HPDE6-E6E7 (cell line): ENCODE measurements around the gene CDCA3.
"Not testable (repeated sequence)": the region's sequence is repeated elsewhere in the genome, so short reads cannot be mapped to it uniquely, and the experiment has no call there.

ENCODE experiments used
- DNase-seq: peaks from one replicate; pipeline ENCODE4 v3.0.0; 2011; ENCODE audit warnings: missing footprints; ENCODE audit errors: extremely low spot score

Gene CDCA3

DNA sequence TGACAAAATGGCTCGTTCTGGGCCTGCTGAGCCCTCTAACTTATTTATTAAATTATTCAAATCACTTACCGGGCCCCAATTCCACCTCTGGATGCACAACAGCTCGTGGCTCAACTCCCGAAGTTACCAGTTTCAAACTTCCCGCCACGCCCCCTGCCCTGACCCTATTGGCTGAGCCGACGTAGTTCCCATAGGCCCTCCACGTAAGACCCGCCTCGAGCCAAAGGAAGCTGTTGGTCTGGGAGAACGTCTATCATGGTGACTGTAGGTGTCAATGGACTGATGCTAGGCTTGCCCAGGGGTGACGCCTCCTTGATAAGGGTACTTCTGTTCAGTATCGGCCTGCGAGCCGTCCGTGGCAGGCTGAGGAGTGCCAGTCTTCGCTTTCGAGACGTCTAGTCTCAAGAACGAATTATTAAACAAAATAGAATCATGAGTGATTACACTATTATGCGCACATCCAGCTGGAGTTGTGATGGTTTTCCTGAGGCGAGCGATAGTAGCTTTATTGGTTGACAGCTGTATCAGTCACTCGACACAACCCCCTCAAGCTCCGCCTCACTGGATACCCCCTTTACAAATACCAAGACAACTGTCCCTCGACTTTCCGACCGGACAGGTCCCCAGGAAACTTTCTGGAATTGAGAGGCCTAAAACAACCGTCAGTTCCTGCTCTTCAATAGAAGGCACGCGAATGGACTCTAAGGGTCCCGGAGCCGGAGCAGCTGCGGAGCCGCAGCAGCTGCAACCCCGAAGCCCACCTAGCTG, at the start of gene CDCA3:
TSS of gene CDCA3 (minus strand) at position 134 of the 768 bp plus-strand sequence. CDS start 334 bp downstream, outside the sequence.
- DNase-seq, result peak; percentile 100

DNA sequence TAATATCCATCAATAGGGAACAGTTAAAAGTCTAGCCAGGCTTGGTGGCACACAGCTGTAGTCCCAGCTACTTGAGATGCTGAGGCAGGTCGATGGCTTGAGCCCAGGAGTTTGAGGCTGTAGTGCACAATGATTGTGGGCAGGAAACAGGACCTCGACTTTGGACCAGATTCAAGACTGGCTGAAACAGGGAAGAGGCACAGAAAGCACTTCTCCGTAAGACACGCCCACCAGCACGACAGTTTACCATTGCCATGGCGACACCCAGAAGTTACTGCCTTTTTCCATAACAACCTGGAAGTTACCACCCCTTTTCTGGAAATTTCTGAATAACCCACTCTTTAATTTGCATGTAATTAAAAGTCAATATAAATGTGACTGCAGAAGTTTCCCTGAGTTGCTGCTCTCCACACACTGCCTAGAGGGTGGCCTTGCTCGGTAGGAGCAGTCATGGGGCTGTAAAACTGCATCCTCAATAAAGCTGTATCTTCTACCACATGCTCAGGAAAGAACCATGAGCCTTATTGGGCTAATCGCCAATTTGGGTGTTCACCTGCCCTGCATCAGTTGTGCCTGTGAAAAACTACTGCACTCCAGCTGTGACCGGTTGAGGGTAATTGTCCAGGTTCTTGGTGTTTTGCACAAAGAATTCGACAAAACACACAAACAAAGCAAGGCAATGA, 48.9 kb upstream of the CDCA3 start:
- DNase-seq, result no peak

DNA sequence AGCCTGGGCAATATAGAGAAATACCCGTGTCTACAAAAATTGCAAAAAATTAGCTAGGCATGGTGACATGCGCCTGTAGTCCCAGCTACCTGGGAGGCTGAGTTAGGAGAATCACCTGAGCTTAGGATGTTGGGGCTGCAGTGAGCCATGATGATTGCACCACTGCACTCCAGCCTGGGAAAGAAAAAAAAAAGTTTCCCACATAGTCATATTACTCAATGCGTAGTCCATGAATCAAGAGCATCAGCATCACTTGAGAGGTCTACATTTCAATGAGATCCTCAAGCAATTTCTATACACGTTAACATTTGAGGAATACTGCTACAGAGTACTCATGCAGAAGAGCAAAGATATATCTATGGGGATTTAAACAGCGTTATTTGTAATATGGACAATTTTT, 48.3 kb upstream of the CDCA3 start:
- no peak for DNase-seq

DNA sequence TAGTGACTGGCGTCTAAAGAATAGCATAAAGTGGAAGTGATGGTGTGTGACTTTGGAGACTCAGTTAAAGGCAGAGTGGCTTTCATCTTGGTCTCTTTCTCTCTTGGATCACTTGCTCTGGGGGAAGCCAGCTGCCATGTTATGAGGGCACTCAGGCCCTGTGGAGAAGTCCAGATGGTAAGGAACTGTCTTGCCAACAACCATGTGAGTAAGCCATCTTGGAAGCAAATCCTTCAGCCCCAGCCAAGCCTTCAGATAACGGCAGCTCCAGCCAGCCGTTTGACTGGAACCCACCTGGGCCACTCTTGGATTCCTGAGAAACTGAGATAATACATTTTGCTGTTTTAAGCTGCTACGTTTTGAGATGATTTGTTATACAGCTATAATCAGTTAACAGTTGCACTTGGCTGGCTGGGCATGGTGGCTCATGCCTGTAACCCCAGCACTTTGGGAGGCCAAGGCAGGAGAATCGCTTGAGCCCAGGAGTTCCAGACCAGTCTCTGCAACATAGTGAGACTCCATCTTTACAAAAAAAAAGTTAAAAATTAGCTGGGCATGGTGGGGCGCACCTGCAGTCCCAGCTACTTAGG, 45.9 kb upstream of the CDCA3 start:
- no peak for DNase-seq

DNA sequence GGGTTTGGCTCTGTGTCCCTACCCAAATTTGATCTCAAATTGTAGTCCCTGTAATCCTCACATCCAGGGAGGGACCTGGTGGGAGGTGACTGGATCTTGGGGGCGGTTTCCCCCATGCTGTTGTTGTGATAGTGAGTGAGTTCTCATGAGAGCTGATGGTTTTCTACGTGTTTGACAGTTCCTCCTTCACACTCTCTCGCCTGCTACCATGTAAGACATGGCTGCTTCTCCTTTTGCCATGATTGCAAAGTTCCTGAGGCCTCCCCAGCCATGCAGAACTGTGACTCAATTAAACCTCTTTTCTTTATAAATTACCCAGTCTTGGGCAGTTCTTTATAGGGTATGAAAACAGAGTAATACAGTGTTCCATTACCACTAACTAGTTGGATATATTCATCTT, 43.2 kb upstream of the CDCA3 start:
- no peak for DNase-seq

DNA sequence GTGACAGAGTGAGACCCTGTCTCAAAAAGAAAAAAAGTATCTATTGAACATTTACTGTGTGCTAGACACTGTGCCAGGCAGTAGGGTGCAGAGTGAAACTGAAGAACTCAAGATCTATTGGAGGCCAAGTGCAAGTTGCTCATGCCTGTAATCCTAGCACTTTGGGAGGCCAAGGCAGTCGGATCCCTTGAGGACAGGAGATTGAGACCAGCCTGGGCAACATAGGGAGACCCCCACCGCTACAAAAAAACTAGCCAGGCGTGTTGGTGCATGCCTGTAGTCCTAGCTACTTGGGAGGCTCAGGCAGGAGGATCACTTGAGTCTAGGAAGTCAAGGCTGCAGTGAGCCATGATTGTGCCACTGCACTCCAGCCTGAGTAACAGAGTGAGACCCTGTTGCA, 41.6 kb upstream of the CDCA3 start:
- DNase-seq, result not testable (repeated sequence)

DNA sequence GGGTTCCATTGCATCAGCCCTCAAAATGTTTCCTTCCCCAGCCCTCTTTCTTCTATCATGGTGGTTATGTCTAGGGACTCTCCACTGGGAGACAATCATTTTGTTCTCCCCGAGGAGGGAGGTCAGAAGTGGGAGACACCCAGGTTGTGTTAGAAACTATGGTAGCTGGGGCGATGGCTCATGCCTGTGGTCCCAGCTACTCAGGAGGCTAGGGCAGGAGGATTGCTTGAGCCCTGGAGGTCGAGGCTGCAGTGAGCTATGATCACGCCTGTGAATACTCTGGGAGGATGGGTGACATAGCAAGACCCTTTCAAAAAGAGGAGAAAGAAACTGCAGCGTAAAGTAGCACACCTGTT, 40.5 kb upstream of the CDCA3 start:
- DNase-seq, result no peak

DNA sequence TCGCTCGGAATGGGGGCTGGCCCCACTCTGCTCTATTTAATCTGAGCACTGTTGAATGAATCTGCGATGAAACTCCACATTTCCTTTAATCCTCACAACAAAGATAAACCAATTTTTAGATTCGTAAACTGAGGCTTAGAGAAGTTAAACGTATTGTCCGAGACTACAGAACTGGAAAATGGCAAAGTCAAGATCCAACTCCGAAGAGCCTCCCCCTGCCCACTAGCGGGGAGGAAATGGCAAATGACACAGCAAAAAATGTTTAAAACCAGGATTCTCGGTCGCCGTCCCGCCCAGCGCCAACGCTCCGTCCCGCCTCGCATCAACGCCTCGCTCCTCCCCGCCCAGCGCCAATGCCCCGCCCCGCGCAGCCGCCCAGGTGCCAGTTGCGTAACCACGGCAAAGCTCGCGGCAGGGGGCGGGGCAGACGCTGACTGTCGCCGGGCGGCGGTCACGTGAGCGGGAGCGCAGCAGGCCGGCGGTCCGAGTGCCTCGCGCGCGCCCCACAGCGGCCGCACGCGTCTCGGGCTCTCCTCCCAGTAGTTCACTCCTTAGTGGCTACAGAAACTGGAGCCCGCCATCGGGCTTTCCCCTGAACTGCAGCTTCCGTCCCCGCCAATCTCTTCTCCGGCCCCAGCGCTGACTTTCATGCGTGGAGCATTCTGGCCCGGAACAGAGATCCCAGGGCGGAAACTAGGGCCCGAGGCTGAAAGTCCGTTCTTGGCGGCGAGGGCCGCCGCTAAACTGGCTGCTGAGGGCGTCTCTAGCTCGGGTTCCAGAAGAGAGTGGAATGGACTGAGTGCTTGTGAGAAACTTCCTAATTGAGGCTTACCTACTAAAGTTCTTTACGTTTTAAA, 39.9 kb upstream of the CDCA3 start:
- DNase-seq, result peak; percentile 95

DNA sequence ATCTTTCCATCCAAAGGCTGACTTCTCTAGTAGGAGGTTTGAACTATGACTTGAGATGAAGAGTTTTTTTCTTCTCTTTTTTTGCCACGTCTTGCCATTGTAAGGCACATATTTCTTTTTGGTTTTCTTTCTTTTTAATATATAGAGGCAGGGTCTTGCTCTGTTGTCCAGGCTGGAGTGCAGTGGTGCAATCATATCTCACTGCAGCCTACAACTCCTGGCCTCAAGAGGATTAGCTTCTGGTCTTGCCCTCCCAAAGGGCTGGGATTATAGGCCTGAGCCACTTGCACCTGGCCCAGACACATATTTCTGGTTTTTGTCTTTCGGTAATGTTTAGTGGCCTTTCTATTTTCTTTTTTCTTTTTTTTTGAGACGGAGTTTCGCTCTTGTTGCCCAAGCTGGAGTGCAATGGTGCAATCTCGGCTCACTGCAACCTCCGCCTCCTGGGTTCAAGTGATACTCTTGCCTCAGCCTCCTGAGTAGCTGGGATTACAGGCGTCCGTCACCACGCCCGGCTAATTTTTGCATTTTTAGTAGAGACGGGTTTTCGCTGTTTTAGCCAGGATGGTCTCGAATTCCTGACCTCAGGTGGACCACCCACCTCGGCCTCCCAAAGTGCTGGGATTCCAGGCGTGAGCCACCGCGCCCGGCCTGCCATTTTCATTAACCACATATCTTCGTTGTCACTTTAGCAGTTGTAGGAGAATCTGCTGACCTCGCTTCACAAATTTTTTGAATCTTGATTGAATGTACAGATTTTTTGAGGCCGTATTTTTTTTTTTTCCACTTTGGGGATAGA, 38.9 kb upstream of the CDCA3 start:
- not testable (repeated sequence) for DNase-seq

DNA sequence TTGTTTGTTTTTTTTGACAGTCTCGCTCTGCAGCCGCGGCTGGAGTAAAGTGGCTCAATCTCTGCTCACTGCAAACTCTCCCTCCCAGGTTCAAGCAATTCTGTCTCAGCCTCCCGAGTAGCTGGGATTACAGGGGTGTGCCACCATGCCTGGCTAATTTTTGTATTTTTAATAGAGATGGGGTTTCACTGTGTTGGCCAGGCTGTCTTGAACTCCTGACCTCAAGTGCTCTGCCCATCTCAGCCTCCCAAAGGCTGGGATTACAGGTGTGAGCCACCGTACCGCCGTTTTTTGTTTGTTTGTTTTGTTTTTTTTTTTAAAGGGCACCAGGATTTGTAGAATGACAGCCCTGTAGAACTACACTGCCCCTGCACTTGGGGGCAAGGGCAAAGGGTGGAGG, 37.7 kb upstream of the CDCA3 start:
- DNase-seq, result not testable (repeated sequence)

DNA sequence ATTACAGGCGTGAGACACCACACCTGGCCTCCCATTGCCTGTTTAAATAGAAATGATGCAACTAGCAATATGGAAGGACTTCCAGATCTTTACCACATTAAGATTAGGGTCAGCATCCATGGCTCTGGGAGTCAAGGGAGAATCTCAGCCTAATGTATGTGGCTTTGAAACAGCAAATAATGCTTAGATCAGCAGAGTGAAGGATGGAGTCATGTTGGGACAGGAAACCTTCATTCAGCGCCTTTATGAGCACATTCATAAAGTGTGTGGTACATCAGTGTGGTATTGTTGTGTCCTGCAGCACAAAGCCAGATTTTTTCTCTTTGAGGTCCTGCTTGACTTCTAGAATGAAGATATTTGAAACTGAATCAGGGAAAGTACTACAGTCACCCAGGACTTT, 37.3 kb upstream of the CDCA3 start:
- DNase-seq, result no peak

DNA sequence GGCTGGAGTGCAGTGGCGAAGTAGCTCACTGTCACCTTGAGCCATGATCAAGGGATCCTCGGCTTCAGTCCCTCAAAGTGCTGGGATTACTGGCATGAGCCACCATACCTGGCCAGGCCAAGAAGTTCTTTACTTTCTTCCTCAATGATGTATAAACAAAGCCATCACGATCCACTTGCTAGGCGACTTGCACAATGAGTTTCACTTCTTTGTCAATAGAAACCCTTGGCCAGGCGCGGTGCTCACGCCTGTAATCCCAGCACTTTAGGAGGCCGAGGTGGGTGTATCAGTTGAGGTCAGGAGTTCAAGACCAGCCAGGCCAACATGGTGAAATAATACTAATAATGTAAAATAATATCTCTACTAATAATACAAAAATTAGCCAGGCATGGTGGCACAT, 36.4 kb upstream of the CDCA3 start:
- DNase-seq, result no peak

DNA sequence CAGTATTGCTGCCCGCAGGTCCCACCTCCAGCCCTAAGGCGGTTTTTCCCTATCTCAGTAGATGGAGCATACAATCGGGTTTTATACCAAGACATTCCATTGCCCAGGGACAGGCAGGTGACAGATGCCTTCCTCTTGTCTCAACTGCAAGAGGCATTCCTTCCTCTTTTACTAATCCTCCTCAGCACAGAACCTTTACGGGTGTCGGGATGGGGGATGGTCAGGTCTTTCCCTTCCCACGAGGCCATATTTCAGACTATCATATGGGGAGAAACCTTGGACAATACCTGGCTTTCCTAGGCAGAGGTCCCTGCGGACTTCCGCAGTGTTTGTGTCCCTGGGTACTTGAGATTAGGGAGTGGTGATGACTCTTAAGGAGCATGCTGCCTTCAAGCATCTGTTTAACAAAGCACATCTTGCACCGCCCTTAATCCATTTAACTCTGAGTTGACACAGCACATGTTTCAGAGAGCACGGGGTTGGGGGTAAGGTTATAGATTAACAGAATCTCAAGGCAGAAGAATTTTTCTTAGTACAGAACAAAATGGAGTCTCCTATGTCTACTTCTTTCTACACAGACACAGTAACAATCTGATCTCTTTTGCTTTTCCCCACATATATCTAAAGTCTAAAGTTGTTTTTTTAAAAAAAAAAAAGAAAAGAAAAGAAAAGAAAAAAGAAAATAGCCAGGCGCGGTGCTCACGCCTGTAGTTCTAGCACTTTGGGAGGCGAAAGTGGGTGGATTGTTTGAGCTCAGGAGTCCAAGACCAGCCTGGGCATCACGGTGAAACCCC, 35.3 kb upstream of the CDCA3 start:
- not testable (repeated sequence) for DNase-seq

DNA sequence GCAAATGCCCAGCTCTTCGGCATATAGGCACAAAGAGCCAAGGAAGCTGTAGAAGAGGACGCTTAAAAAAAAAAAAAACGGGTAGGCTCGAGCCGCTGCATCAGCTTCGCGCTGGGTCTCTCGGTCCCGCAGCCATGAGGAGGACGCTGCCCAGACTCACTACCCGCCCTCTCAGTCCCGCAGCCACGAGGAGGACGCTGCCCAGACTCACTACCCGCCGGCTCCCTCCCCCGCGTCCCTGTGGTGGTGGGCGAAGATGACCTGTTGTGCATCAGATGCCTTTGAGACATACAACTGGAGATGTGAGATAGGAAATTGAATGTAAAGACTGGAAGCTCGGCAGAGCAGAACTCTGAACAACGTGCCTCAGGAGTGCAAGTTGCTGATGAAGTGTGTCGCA, 33.5 kb upstream of the CDCA3 start:
- no peak for DNase-seq

DNA sequence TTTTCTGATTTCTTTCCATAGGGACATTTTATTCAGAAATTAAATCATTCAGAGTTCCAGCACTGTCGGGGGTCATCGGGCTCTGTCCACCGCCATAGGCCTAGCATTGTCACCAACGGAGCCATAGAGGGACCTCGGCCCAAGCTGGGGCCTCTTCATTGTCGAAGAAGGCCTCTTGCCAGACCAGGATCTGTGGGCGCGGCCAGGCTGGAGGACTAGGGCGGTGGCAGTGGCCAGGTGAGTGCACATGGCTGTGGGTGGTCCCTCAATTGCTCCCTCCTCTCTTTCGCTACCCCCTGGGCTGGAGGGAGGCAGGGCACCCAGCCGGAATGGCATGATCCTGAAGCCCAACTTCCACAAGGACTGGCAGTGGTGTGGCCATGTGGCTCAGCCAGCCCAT, 32.6 kb upstream of the CDCA3 start:
- no peak for DNase-seq

DNA sequence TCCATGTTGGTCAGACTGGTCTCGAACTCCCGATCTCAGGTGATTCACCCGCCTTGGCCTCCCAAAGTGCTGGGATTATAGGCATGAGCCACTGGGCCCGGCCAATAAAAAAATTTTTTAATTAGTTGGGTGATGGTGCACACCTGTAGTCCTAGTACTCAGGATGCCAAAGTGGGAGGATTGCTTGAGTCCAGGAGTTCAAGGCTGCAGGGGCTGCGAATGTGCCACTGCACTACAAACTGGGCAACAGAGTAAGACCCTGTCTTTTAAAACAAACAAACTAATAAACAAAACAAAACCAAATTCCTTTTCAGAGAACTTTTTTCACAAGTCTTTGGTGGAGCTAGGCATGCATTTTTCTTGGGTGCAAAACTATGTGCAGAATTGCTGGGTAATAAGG, 32.2 kb upstream of the CDCA3 start:
- no peak for DNase-seq

DNA sequence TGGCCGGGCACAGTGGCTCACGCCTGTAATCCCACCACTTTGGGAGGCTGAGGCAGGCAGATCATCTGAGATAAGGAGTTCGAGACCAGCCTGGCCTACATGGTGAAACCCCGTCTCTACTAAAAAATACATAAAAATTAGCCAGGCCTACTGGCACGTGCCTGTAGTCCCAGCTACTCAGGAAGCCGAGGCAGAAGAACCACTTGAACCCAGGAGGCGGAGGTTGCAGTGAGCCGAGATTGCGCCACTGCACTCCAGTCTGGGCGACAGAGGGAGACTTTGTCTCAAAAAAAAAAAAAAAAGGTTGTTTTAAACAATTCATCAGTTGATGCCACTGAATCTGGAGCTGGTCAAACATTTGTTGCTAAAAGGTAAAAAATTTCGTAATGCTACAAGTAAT, 28.7 kb upstream of the CDCA3 start:
- not testable (repeated sequence) for DNase-seq

DNA sequence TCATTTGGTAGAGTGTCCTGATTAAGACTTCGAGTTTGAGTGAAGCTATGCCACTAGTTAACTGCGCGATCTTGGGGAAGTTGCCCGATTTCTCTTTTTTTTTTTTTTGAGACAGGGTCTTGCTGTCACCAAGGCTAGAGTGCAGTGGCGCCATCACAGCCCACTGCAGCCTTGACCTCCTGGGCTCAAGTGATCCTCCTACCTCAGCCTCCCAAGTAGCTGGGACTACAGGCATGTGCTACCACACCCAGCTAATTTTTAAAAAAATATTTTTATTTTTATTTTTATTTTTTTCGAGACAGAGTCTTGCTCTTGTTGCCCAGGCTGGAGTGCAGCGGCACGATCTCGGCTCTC, 22.9 kb upstream of the CDCA3 start:
- DNase-seq, result not testable (repeated sequence)

DNA sequence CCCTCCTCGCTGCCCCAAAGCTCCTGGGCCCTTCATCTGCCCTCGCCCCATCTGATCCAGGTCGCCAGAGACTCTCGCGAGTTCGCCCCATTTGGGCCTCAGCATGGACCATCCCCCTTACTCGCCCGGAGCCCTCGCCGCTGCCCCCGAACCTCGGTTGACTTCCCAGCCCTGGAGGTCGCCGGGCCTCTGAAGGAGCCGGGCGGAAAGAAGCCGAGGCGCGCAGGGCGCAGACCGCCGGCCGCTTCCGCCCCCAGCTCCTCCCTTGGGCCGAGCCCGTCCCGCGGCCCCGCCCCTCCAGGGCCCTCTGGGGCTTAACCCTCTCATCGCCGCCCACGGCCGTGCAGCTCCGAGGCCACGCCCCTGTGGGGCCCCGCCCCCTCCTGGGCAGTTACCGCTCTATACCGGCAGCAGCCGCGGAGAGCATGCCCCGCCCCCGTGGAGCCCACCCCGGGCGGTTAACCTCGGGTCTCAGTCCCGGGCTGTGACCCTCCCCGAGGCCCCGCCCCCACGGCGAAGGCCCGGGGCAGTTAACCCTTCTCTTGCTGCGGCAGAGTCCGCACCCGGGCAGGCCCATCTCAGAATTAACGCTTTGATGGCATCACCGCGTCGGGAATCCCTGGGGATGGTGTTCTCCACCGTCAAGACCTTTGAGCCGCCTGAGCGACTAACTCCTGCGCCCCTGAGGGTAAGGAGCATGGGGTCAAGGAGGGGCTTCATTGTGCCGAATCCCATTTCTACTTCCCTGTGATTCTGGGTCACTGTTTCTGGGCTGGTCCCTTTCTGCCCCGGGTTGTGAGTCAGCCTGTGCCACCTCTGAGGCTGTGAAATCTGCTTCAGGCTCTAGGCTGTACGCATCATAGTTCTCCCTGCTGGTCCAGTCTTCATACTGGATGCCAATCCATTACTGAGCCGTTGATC, 22.3 kb upstream of the CDCA3 start, which contains the start of gene SPSB2:
TSS of gene SPSB2 (minus strand) at position 210 of the 921 bp plus-strand sequence. CDS start 402 bp downstream, outside the sequence.
- DNase-seq, result peak; percentile 79
